Measurements from ENCODE around the gene HEATR5A.

The HEATR5A gene

GRCh38 chr14:31425905-31426304, 5.6 kb upstream of the HEATR5A start:
- DNase-seq, result no peak

- no peak for DNase-seq
Measured at GRCh38 chr14:31421200-31421599, 850 bp upstream of the HEATR5A start.

GRCh38 chr14:31419967-31420318, 407 bp downstream of the HEATR5A start:
- peak; percentile 61 for DNase-seq

GRCh38 chr14:31419179-31419966, 977 bp downstream of the HEATR5A start:
- no peak for DNase-seq

- DNase-seq, result no peak
Measured at GRCh38 chr14:31418440-31418839, 1.9 kb downstream of the HEATR5A start.

GRCh38 chr14:31414190-31414833, 6.0 kb downstream of the HEATR5A start:
- no peak for DNase-seq

- no peak for DNase-seq
Measured at GRCh38 chr14:31411218-31411727, 9.1 kb downstream of the HEATR5A start.

GRCh38 chr14:31410048-31410650, 10.2 kb downstream of the HEATR5A start:
- DNase-seq, result no peak

GRCh38 chr14:31408421-31408820, 11.9 kb downstream of the HEATR5A start:
- no peak for DNase-seq

GRCh38 chr14:31405599-31406232, 14.6 kb downstream of the HEATR5A start:
- no peak for DNase-seq

- DNase-seq, result no peak
Measured at GRCh38 chr14:31405106-31405505, 15.2 kb downstream of the HEATR5A start.

GRCh38 chr14:31403707-31404106, 16.6 kb downstream of the HEATR5A start:
- no peak for DNase-seq

- no peak for DNase-seq
Measured at GRCh38 chr14:31402764-31403439, 17.4 kb downstream of the HEATR5A start.

GRCh38 chr14:31401369-31401932, 18.9 kb downstream of the HEATR5A start:
- DNase-seq, result no peak

GRCh38 chr14:31400031-31400638, 20.2 kb downstream of the HEATR5A start:
- DNase-seq, result no peak

- no peak for DNase-seq
Measured at GRCh38 chr14:31395572-31396205, 24.7 kb downstream of the HEATR5A start.

GRCh38 chr14:31395119-31395518, 25.2 kb downstream of the HEATR5A start:
- DNase-seq, result no peak

- DNase-seq, result no peak
Measured at GRCh38 chr14:31391977-31392503, 28.3 kb downstream of the HEATR5A start.

- no peak for DNase-seq
Measured at GRCh38 chr14:31391473-31391872, 28.9 kb downstream of the HEATR5A start.

- no peak for DNase-seq
Measured at GRCh38 chr14:31389946-31390345, 30.4 kb downstream of the HEATR5A start.

- DNase-seq, result no peak
Measured at GRCh38 chr14:31388687-31389413, 31.5 kb downstream of the HEATR5A start.

Measured in NCI-H774 (cell line).